PC-9 (cell line): ENCODE data around the gene TRPV5.

ENCODE experiments used
- EZH2 ChIP-seq: fragments of 200-600 bp; sonication (generic); IDR thresholded peaks from 2 replicates; pipeline ENCODE4 v1.8.0; 2017; ENCODE audit warnings: antibody characterized with exemption, low read depth
- TF ChIP-seq, protein P1 (sequence below): fragments of 200-600 bp; sonication (generic); conservative IDR thresholded peaks from 2 replicates; pipeline ENCODE4 v1.6.1; 2017; ENCODE audit warnings: mixed run types, antibody characterized with exemption, mild to moderate bottlenecking, moderate library complexity

DNA sequence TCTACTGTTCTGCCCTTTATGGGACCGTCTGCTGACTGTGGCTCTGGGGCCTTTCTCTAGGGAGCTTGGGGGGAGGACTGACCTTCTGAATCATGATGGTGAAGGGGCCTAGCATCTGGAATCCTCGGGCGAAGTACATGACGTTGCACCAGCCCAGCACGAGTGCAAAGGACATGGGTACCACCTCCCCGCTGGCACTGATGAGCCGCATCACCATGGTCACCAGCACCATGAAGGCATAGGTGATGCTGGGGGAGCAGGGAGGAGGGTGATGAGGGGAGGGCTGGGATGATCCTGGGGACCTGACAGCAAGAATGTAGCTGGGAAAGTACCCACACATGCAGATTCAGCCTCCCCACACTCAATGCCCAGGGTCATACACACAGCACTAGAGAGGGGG lies 59.1 kb downstream of the TRPV5 start:
- TF ChIP-seq, protein P1, sequence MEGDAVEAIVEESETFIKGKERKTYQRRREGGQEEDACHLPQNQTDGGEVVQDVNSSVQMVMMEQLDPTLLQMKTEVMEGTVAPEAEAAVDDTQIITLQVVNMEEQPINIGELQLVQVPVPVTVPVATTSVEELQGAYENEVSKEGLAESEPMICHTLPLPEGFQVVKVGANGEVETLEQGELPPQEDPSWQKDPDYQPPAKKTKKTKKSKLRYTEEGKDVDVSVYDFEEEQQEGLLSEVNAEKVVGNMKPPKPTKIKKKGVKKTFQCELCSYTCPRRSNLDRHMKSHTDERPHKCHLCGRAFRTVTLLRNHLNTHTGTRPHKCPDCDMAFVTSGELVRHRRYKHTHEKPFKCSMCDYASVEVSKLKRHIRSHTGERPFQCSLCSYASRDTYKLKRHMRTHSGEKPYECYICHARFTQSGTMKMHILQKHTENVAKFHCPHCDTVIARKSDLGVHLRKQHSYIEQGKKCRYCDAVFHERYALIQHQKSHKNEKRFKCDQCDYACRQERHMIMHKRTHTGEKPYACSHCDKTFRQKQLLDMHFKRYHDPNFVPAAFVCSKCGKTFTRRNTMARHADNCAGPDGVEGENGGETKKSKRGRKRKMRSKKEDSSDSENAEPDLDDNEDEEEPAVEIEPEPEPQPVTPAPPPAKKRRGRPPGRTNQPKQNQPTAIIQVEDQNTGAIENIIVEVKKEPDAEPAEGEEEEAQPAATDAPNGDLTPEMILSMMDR: no peak
- no peak for TF ChIP-seq EZH2
